IMR-90 (cell line): ENCODE results near the gene KCNK5. TPM values are rescaled to one million over a fixed set of nuclear protein-coding genes. Genes with fewer than 3 reads are reported as not detected.

Experiments used
- ATAC-seq: fragments of 200-7000 bp; cut with Tn5 transposase; 2 replicates; pipeline ENCODE4 v1.9.1; 2020; ENCODE audit warnings: low read depth, mild to moderate bottlenecking, moderate library complexity
- BruUV-seq: library from RNA; stranded (reverse); fragments of 400-500 nt; replicated peaks from 2 replicates; lab custom pipeline; 2021; lab: Mats Ljungman, UMichigan
- CTCF ChIA-PET: fragments of 300-600 bp; formaldehyde crosslinking; extraction: SDS; loops from one replicate; lab custom pipeline; 2021; ENCODE audit warnings: antibody characterized with exemption; lab: Yijun Ruan, JAX
- POLR2A ChIA-PET: fragments of 300-600 bp; sonication (Branson Sonifier 250); formaldehyde crosslinking; loops from one replicate; lab custom pipeline; 2022; ENCODE audit warnings: antibody characterized with exemption; ENCODE audit not compliant: unreplicated experiment; lab: Charles Lee
- DNase-seq: peaks from one replicate; pipeline ENCODE4 v3.0.0; 2013
- H2AFZ ChIP-seq: replicated peaks from 2 replicates; pipeline ENCODE3; 2013; ENCODE audit warnings: low read length, mild to moderate bottlenecking; ENCODE audit not compliant: poor library complexity
- H2AK5ac ChIP-seq: 2 replicates; pipeline ENCODE4 v1.6.1; 2013; ENCODE audit warnings: low read depth, low read length, inconsistent platforms
- H2AK9ac ChIP-seq: replicated peaks from 2 replicates; pipeline ENCODE3; 2013; ENCODE audit warnings: mild to moderate bottlenecking, low read depth, low read length, moderate library complexity; ENCODE audit not compliant: poor library complexity
- H2BK120ac ChIP-seq: 2 replicates; pipeline ENCODE4 v1.6.1; 2013; ENCODE audit warnings: low read depth, low read length, inconsistent platforms
- H2BK15ac ChIP-seq: 3 replicates; pipeline ENCODE4 v1.6.1; 2013; ENCODE audit warnings: low read depth, low read length, inconsistent platforms
- H2BK20ac ChIP-seq: 2 replicates; pipeline ENCODE4 v1.6.1; 2013; ENCODE audit warnings: low read depth, mild to moderate bottlenecking, inconsistent platforms, low read length, moderate library complexity
- H2BK5ac ChIP-seq: 2 replicates; pipeline ENCODE4 v1.6.1; 2013; ENCODE audit warnings: mild to moderate bottlenecking, low read depth, low read length, inconsistent platforms; ENCODE audit not compliant: poor library complexity, severe bottlenecking
- H3K14ac ChIP-seq: replicated peaks from 2 replicates; pipeline ENCODE4 v1.6.1; 2013; ENCODE audit warnings: low read depth, low read length, inconsistent platforms
- H3K18ac ChIP-seq: 2 replicates; pipeline ENCODE4 v1.6.1; 2013; ENCODE audit warnings: low read depth, low read length, control low read depth
- H3K23ac ChIP-seq: 2 replicates; pipeline ENCODE4 v1.6.1; 2013; ENCODE audit warnings: low read depth, low read length, inconsistent platforms
- H3K27ac ChIP-seq: 2 replicates; pipeline ENCODE4 v1.5.1; 2013; ENCODE audit warnings: mild to moderate bottlenecking, control low read depth, low read length; ENCODE audit not compliant: insufficient read depth
- H3K27me3 ChIP-seq: 2 replicates; pipeline ENCODE4 v1.6.1; 2013; ENCODE audit warnings: low read length; ENCODE audit not compliant: control insufficient read depth, insufficient read depth
- H3K36me3 ChIP-seq: 2 replicates; pipeline ENCODE4 v1.6.1; 2013; ENCODE audit warnings: low read length, mixed read lengths; ENCODE audit not compliant: control insufficient read depth, insufficient read depth
- H3K4ac ChIP-seq: 2 replicates; pipeline ENCODE4 v1.6.1; 2013; ENCODE audit warnings: low read depth, low read length, inconsistent platforms
- H3K4me1 ChIP-seq: 2 replicates; pipeline ENCODE4 v1.6.1; 2013; ENCODE audit warnings: low read length, mixed read lengths; ENCODE audit not compliant: control insufficient read depth, insufficient read depth
- H3K4me2 ChIP-seq: 2 replicates; pipeline ENCODE4 v1.6.1; 2013; ENCODE audit warnings: low read depth, mild to moderate bottlenecking, control low read depth, low read length, moderate library complexity
- H3K4me3 ChIP-seq: 2 replicates; pipeline ENCODE4 v1.5.1; 2013; ENCODE audit warnings: low read depth, mild to moderate bottlenecking, control low read depth, low read length, moderate library complexity; ENCODE audit not compliant: insufficient read depth
- H3K56ac ChIP-seq: 2 replicates; pipeline ENCODE4 v1.6.1; 2013; ENCODE audit warnings: low read length, inconsistent platforms; ENCODE audit not compliant: insufficient read depth; ENCODE audit errors: extremely low read depth
- H3K79me1 ChIP-seq, 2 experiments: 2 replicates each; pipeline ENCODE4 v1.6.1; 2013; ENCODE audit warnings: low read length in 2 of 2, inconsistent platforms in 1 of 2, low read depth in 1 of 2
- H3K9ac ChIP-seq: 2 replicates; pipeline ENCODE4 v1.6.1; 2013; ENCODE audit warnings: low read depth, low read length, control low read depth
- H3K9me1 ChIP-seq: 2 replicates; pipeline ENCODE4 v1.6.1; 2013; ENCODE audit warnings: low read length, inconsistent platforms; ENCODE audit not compliant: insufficient read depth
- H3K9me3 ChIP-seq: 2 replicates; pipeline ENCODE4 v1.6.1; 2013; ENCODE audit warnings: low read length; ENCODE audit not compliant: control insufficient read depth, insufficient read depth
- H4K20me1 ChIP-seq: 2 replicates; pipeline ENCODE4 v1.6.1; 2013; ENCODE audit warnings: low read length, inconsistent platforms; ENCODE audit not compliant: insufficient read depth
- H4K5ac ChIP-seq: 2 replicates; pipeline ENCODE4 v1.6.1; 2013; ENCODE audit warnings: mild to moderate bottlenecking, low read depth, low read length, control low read depth
- H4K8ac ChIP-seq, 2 experiments: 2 replicates each; pipeline ENCODE4 v1.6.1; 2013; ENCODE audit warnings: low read depth in 2 of 2, low read length in 2 of 2, control low read depth in 1 of 2, inconsistent platforms in 1 of 2
- H4K91ac ChIP-seq: 2 replicates; pipeline ENCODE4 v1.6.1; 2013; ENCODE audit warnings: low read depth, low read length, inconsistent platforms; ENCODE audit not compliant: insufficient read depth
- BHLHE40 ChIP-seq: fragments of 150-350 bp; IDR thresholded peaks from 2 replicates; pipeline ENCODE4 v1.6.1; 2016; ENCODE audit warnings: mild to moderate bottlenecking, low read depth, low read length
- CEBPB ChIP-seq: IDR thresholded peaks from 2 replicates; pipeline ENCODE4 v1.6.1; 2012; ENCODE audit warnings: low read depth, low read length, improper control_type of control experiment
- CHD1 ChIP-seq: IDR thresholded peaks from 2 replicates; pipeline ENCODE4 v1.6.1; 2012; ENCODE audit warnings: low read depth, low read length, improper control_type of control experiment
- ELK1 ChIP-seq: fragments of 150-350 bp; IDR thresholded peaks from 2 replicates; pipeline ENCODE4 v1.6.1; 2016; ENCODE audit warnings: low read depth, mild to moderate bottlenecking, low read length, moderate library complexity, borderline replicate concordance
- FOS ChIP-seq: fragments of 150-350 bp; IDR thresholded peaks from 2 replicates; pipeline ENCODE4 v1.6.1; 2016; ENCODE audit warnings: low read depth, low read length
- MAFK ChIP-seq: IDR thresholded peaks from 2 replicates; pipeline ENCODE4 v1.6.1; 2012; ENCODE audit warnings: low read depth, low read length, improper control_type of control experiment
- MAZ ChIP-seq: IDR thresholded peaks from 2 replicates; pipeline ENCODE4 v1.6.1; 2012; ENCODE audit warnings: low read depth, mild to moderate bottlenecking, low read length, improper control_type of control experiment, moderate library complexity, borderline replicate concordance
- MXI1 ChIP-seq: IDR thresholded peaks from 2 replicates; pipeline ENCODE4 v1.6.1; 2012; ENCODE audit warnings: low read depth, mild to moderate bottlenecking, low read length, moderate library complexity, borderline replicate concordance
- NFE2L2 ChIP-seq: fragments of 150-350 bp; IDR thresholded peaks from 2 replicates; pipeline ENCODE4 v1.6.1; 2016; ENCODE audit warnings: low read depth, mild to moderate bottlenecking, low read length
- POLR2A ChIP-seq: IDR thresholded peaks from 2 replicates; pipeline ENCODE4 v1.6.1; 2012; ENCODE audit warnings: mild to moderate bottlenecking, low read depth, low read length
- RAD21 ChIP-seq: IDR thresholded peaks from 2 replicates; pipeline ENCODE4 v1.6.1; 2012; ENCODE audit warnings: low read length, improper control_type of control experiment
- RCOR1 ChIP-seq: IDR thresholded peaks from 2 replicates; pipeline ENCODE4 v1.6.1; 2012; ENCODE audit warnings: mild to moderate bottlenecking, low read length, improper control_type of control experiment; ENCODE audit not compliant: insufficient replicate concordance
- RFX5 ChIP-seq: IDR thresholded peaks from 2 replicates; pipeline ENCODE4 v1.8.0; 2012; ENCODE audit warnings: low read depth, mild to moderate bottlenecking, low read length, moderate library complexity
- SMC3 ChIP-seq: fragments of 150-350 bp; IDR thresholded peaks from 2 replicates; pipeline ENCODE4 v1.6.1; 2016; ENCODE audit warnings: low read depth, mild to moderate bottlenecking, antibody characterized with exemption, low read length, moderate library complexity
- USF2 ChIP-seq: fragments of 150-350 bp; IDR thresholded peaks from 2 replicates; pipeline ENCODE4 v1.6.1; 2017; ENCODE audit warnings: mild to moderate bottlenecking, antibody characterized with exemption, low read length, low read depth
- WGBS, 2 experiments: methylation state at CpG; one replicate each; pipeline versions ENCODE4 v1.1.5 to v1.1.7; 2013; ENCODE audit warnings: missing lambda C conversion rate in 2 of 2; ENCODE audit not compliant: insufficient read length in 1 of 2; ENCODE audit errors: extremely low coverage in 2 of 2; 5-methylcytosine and 5-hydroxymethylcytosine counted together
- dilution Hi-C: fragments of 300-500 bp; cut with HindIII; formaldehyde crosslinking; loops from one replicate; pipeline ENCODE4 v1.14.3; 2018; ENCODE audit warnings: low sequenced_read_pairs; ENCODE audit not compliant: unreplicated experiment
- in situ Hi-C: fragments of 300-500 bp; cut with MboI; formaldehyde crosslinking; loops from 3 replicates; pipeline ENCODE4 v1.14.3; 2019; ENCODE audit warnings: low sequenced_read_pairs, inconsistent platforms, mixed read lengths
- intact Hi-C: fragments of 100-400 bp; cut with micrococcal nuclease; formaldehyde crosslinking; loops from 2 replicates; pipeline ENCODE4 v1.10.0; 2022
- polyA plus RNA-seq, 3 experiments: library from polyadenylated mRNA; depleted of rRNA; stranded (reverse); fragments of >200 nt; gene quantifications; 2 replicates each; pipeline ENCODE4 v1.2.3, GENCODE V29; 2012; ENCODE audit warnings: low replicate concordance in 1 of 3
- total RNA-seq: library from RNA; depleted of rRNA; stranded (reverse); fragments of >200 nt; gene quantifications from 2 replicates; pipeline ENCODE4 v1.2.3, GENCODE V29; 2012
- TF ChIP-seq, protein P1 (sequence below): conservative IDR thresholded peaks from 2 replicates; pipeline ENCODE4 v1.5.1; 2012; ENCODE audit warnings: mild to moderate bottlenecking, low read depth, low read length, improper control_type of control experiment

Gene KCNK5
- total and polyA plus RNA-seq, 2 of the 4 experiments (the other 2 are of a cell fraction), result not detected

DNA sequence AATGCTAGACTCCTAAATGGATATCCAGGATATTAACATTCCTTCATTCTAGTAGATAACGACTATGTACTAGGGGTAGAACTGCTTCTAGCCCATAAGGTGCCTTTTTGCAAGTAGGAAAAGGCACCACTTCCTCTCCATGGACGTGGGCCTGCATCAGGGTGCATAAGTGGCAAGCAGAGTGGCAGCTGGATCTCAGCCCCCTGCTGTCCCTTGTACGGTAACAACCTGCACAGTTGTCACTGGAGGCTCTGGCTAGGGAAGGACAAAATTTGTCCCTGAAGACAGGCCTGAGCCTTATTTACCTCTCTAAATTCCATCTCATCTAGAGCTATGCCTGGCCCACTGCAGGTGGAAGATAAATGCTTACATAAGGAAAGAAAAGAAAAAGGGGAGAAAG is 71.8 kb downstream of the KCNK5 start:
- no CpG with 5 or more reads among the region's 3 CpGs for WGBS, 2 experiments
- Histone ChIP-seq H3K23ac (no peak overlapping the region), H3K9me1 (no peaks in the 10 kb centered on the region), H2AK9ac (no peak overlapping the region), H3K18ac (no peak overlapping the region), H3K9me3 (no peaks in the 10 kb centered on the region), H2BK20ac (no peak overlapping the region), H3K36me3 (no peaks in the 10 kb centered on the region), H3K27me3 (no peaks in the 10 kb centered on the region), H2BK120ac (no peak overlapping the region), H4K91ac (no peak overlapping the region), H2BK5ac (no peak overlapping the region), H3K27ac (no peak overlapping the region), H2BK15ac (no peak overlapping the region), H3K4me3 (no peak overlapping the region), H3K4ac (no peak overlapping the region), H3K4me1 (no peaks in the 10 kb centered on the region), H3K79me1 (no peaks in the 10 kb centered on the region), H4K20me1 (no peaks in the 10 kb centered on the region), H3K9ac (no peak overlapping the region), H2AFZ (no peak overlapping the region), H3K56ac (no peak overlapping the region), H2AK5ac (no peak overlapping the region), H4K5ac (no peak overlapping the region), H3K4me2 (no peak overlapping the region), H4K8ac (no peak overlapping the region), H3K14ac (no peak overlapping the region)
- ChIA-PET CTCF (no interaction called here), POLR2A (no interaction called here)
- ATAC-seq (no peak), DNase-seq (no peak)
- BruUV-seq, result no TSS peak
- dilution Hi-C loops, result no loop called here
- intact Hi-C loops, result no loop called here
- in situ Hi-C loops, result no loop called here
- TF ChIP-seq RCOR1 (no peak), NFE2L2 (no peak), SMC3 (no peak), USF2 (no peak), ELK1 (no peak), RFX5 (no peak), MXI1 (no peak), BHLHE40 (no peak), CHD1 (no peak), MAZ (no peak), RAD21 (no peak), MAFK (no peak), FOS (no peak), CEBPB (no peak), POLR2A (no peak)
- TF ChIP-seq, protein P1, sequence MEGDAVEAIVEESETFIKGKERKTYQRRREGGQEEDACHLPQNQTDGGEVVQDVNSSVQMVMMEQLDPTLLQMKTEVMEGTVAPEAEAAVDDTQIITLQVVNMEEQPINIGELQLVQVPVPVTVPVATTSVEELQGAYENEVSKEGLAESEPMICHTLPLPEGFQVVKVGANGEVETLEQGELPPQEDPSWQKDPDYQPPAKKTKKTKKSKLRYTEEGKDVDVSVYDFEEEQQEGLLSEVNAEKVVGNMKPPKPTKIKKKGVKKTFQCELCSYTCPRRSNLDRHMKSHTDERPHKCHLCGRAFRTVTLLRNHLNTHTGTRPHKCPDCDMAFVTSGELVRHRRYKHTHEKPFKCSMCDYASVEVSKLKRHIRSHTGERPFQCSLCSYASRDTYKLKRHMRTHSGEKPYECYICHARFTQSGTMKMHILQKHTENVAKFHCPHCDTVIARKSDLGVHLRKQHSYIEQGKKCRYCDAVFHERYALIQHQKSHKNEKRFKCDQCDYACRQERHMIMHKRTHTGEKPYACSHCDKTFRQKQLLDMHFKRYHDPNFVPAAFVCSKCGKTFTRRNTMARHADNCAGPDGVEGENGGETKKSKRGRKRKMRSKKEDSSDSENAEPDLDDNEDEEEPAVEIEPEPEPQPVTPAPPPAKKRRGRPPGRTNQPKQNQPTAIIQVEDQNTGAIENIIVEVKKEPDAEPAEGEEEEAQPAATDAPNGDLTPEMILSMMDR, result no peak
